AG04449 (cell line): ENCODE results near the gene SCFD2.

Experiments
- CTCF ChIA-PET: fragments of 350-600 bp; formaldehyde crosslinking; extraction: SDS; loops from one replicate; lab custom pipeline; 2021; ENCODE audit warnings: antibody characterized with exemption; lab: Yijun Ruan, JAX
- POLR2A ChIA-PET: fragments of 400-600, 350-600 bp; formaldehyde crosslinking; extraction: SDS; loops from one replicate; lab custom pipeline; 2020; ENCODE audit warnings: antibody characterized with exemption, inconsistent platforms; lab: Yijun Ruan, JAX
- DNase-seq: peaks from one replicate; pipeline ENCODE4 v3.0.0-alpha.2; 2010; ENCODE audit warnings: low read depth, low spot score
- H3K4me3 ChIP-seq: 2 replicates; pipeline ENCODE4 v1.5.1; 2011; ENCODE audit warnings: low read depth, mild to moderate bottlenecking, control low read depth, low read length
- TF ChIP-seq, protein P1 (sequence below): IDR thresholded peaks from one replicate; pipeline ENCODE4 v1.5.1; 2011; ENCODE audit warnings: mild to moderate bottlenecking, moderate library complexity, low read length, control low read depth, inconsistent platforms; ENCODE audit not compliant: insufficient read depth; ENCODE audit errors: missing control alignments

SCFD2 gene

DNA sequence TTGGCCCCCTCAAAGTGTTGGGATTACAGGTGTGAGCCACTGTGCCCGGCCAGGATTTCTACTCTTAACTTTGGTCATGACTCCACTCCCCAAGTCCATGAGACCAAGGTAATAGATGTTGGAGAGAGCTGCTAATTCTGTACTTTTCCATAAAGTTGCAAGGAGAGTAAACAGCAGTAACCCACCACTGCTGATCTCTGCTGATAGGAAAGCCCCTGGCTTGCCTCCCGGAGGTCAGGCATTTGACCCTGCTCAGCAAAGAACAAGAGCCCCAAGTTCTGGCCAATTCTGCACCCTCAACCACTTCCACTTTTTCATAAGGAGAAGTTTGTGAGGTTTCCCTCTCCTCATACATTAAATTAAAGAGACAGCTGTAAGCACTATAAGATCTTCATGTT lies 360.7 kb downstream of the SCFD2 start:
- ChIA-PET CTCF (interaction anchor here (1.1 kb wide), 1 partner anchor 11 kb away, joined by 6 read pairs; no protein-coding TSS in a partner anchor), POLR2A (no interaction called here)
- no peak for DNase-seq
- TF ChIP-seq, protein P1, sequence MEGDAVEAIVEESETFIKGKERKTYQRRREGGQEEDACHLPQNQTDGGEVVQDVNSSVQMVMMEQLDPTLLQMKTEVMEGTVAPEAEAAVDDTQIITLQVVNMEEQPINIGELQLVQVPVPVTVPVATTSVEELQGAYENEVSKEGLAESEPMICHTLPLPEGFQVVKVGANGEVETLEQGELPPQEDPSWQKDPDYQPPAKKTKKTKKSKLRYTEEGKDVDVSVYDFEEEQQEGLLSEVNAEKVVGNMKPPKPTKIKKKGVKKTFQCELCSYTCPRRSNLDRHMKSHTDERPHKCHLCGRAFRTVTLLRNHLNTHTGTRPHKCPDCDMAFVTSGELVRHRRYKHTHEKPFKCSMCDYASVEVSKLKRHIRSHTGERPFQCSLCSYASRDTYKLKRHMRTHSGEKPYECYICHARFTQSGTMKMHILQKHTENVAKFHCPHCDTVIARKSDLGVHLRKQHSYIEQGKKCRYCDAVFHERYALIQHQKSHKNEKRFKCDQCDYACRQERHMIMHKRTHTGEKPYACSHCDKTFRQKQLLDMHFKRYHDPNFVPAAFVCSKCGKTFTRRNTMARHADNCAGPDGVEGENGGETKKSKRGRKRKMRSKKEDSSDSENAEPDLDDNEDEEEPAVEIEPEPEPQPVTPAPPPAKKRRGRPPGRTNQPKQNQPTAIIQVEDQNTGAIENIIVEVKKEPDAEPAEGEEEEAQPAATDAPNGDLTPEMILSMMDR: no peak
- no peak overlapping the region for H3K4me3 ChIP-seq

- no peak for DNase-seq
- H3K4me3 ChIP-seq: no peak overlapping the region
- POLR2A ChIA-PET: interaction anchor here (0.6 kb wide), 1 partner anchor 9 kb away, joined by 3 read pairs; no protein-coding TSS in a partner anchor
- CTCF ChIA-PET: interaction anchor here (1.1 kb wide), 1 partner anchor 11 kb away, joined by 6 read pairs; no protein-coding TSS in a partner anchor
- TF ChIP-seq, protein P1: no peak
Measured at GRCh38 chr4:53004497-53005148, 361.2 kb downstream of the SCFD2 start.

DNA sequence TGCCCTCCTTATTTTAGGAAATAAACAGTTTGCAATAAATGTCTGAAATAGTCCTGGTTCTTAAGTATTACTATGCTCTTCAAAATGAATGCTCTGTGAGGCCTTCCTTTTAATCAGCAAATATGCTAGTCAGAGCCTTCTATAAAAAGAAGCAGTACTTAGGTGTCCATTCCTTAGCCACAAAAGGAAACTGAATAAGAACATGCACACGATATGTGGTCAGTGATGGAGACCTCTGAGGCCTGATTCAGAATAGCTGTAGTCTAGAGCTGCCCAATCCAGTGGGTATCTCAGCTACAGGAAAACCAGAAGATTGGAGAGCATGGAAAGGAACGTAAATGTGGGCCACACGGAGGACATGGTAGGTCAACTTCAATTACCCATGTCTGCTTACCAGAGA lies 361.9 kb downstream of the SCFD2 start:
- POLR2A ChIA-PET: interaction anchor here (0.6 kb wide), 1 partner anchor 8 kb away, joined by 3 read pairs; no protein-coding TSS in a partner anchor
- TF ChIP-seq, protein P1: no peak
- no peak overlapping the region for H3K4me3 ChIP-seq
- DNase-seq: no peak
- CTCF ChIA-PET: interaction anchor here (1.1 to 3.0 kb wide), 2 partner anchors 12 to 1230 kb away, joined by 6 read pairs; no protein-coding TSS in a partner anchor

GRCh38 chr4:53000560-53000959 lies 365.3 kb downstream of the SCFD2 start:
- ChIA-PET CTCF (interaction anchor here (1.7 to 1.9 kb wide), 2 partner anchors 15 to 18 kb away, joined by 6 to 7 read pairs; no protein-coding TSS in a partner anchor), POLR2A (no interaction called here)
- no peak for DNase-seq
- no peak overlapping the region for H3K4me3 ChIP-seq
- TF ChIP-seq, protein P1: no peak

GRCh38 chr4:52999626-53000025 lies 366.2 kb downstream of the SCFD2 start:
- ChIA-PET CTCF (interaction anchor here (1.7 kb wide), 1 partner anchor 17 kb away, joined by 6 read pairs; no protein-coding TSS in a partner anchor), POLR2A (no interaction called here)
- DNase-seq: no peak
- no peak overlapping the region for H3K4me3 ChIP-seq
- TF ChIP-seq, protein P1: no peak

- TF ChIP-seq, protein P1: no peak
- POLR2A ChIA-PET: no interaction called here
- CTCF ChIA-PET: interaction anchor here (1.1 to 2.0 kb wide), 3 partner anchors 10 to 18 kb away, joined by 3 to 7 read pairs (median 3); no protein-coding TSS in a partner anchor
- DNase-seq: no peak
- no peak overlapping the region for H3K4me3 ChIP-seq
Measured at GRCh38 chr4:52998413-52998812, 367.4 kb downstream of the SCFD2 start.
